CD4-positive, alpha-beta T cell treated with Interleukin-15 for 4 hours (primary cell): ENCODE data around the gene BRAF.
"Not testable (repeated sequence)": the region's sequence is repeated elsewhere in the genome, so short reads cannot be mapped to it uniquely, and the experiment has no call there.

Source experiments
- DNase-seq: peaks from one replicate; pipeline ENCODE4 v3.0.0-alpha.2; 2020; ENCODE audit warnings: low spot score

Gene BRAF

GRCh38 chr7:140769852-140770251 is 154.9 kb downstream of the BRAF start:
- DNase-seq, result no peak

GRCh38 chr7:140767418-140767817 is 157.3 kb downstream of the BRAF start:
- no peak for DNase-seq

GRCh38 chr7:140765441-140765840 is 159.3 kb downstream of the BRAF start:
- DNase-seq, result not testable (repeated sequence)

GRCh38 chr7:140763166-140763565 is 161.6 kb downstream of the BRAF start:
- DNase-seq, result not testable (repeated sequence)

- DNase-seq, result not testable (repeated sequence)
Observed at GRCh38 chr7:140761375-140761774, 163.4 kb downstream of the BRAF start.

GRCh38 chr7:140754506-140754905 is 170.2 kb downstream of the BRAF start:
- DNase-seq, result no peak

GRCh38 chr7:140752533-140752932 is 172.2 kb downstream of the BRAF start:
- no peak for DNase-seq

- no peak for DNase-seq
Observed at GRCh38 chr7:140746751-140747150, 178.0 kb downstream of the BRAF start.

GRCh38 chr7:140745266-140746058 is 179.3 kb downstream of the BRAF start:
- no peak for DNase-seq

- DNase-seq, result no peak
Observed at GRCh38 chr7:140744005-140744404, 180.7 kb downstream of the BRAF start.

- DNase-seq, result not testable (repeated sequence)
Observed at GRCh38 chr7:140743255-140743654, 181.5 kb downstream of the BRAF start.

GRCh38 chr7:140738280-140738679 is 186.4 kb downstream of the BRAF start:
- DNase-seq, result no peak

- no peak for DNase-seq
Observed at GRCh38 chr7:140734729-140735128, 190.0 kb downstream of the BRAF start.

- DNase-seq, result no peak
Observed at GRCh38 chr7:140734096-140734495, 190.6 kb downstream of the BRAF start.

- DNase-seq, result no peak
Observed at GRCh38 chr7:140732416-140732815, 192.3 kb downstream of the BRAF start.

GRCh38 chr7:140726281-140726680 is 198.4 kb downstream of the BRAF start:
- DNase-seq, result no peak

- no peak for DNase-seq
Observed at GRCh38 chr7:140724706-140725105, 200.0 kb downstream of the BRAF start.

- no peak for DNase-seq
Observed at GRCh38 chr7:140723574-140723973, 201.2 kb downstream of the BRAF start.

GRCh38 chr7:140723006-140723405 is 201.7 kb downstream of the BRAF start:
- peak; percentile 18 for DNase-seq

- no peak for DNase-seq
Observed at GRCh38 chr7:140722254-140722653, 202.5 kb downstream of the BRAF start.

- no peak for DNase-seq
Observed at GRCh38 chr7:140719721-140720120, 205.0 kb downstream of the BRAF start.

GRCh38 chr7:140714331-140715040 is 210.2 kb downstream of the BRAF start:
- DNase-seq, result no peak

GRCh38 chr7:140712392-140712791 is 212.3 kb downstream of the BRAF start:
- not testable (repeated sequence) for DNase-seq
